ENCODE results near the gene VIPR2. TPM values are rescaled to one million over a fixed set of nuclear protein-coding genes. Genes with fewer than 3 reads are reported as not detected.

Gene VIPR2
- total and polyA plus RNA-seq, 2 of the 13 experiments (the other 11 are each of a cell fraction or from before 2014, with no cell fraction given): not detected

DNA sequence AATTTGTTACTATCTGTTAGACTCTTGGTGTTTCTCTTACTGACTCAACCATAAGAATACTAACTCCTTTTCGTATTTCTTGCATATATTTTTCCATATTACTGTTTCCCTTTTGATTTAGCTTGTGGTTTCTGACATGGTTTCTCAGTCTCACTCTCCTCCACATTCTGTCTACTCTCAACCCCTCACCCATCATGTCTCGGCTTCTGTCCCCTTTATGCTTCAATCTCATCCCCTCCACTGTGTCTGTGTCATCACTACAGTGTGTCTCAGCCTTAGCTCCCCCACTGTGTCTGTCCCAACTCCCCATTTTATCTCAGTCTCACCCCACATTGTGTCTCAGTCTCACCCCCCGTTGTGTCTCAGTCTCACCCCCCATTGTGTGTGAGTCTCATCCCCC, 126.9 kb downstream of the VIPR2 start:
- no peak overlapping the region for H3K4me3 ChIP-seq (replicated peaks in 1 of 3; ENCODE audit: insufficient read depth in 1 of 3, low read depth in 2 of 3, low read length in 3 of 3)
- BruUV-seq (replicated peaks): no TSS peak
- H3K9ac ChIP-seq (ENCODE audit: insufficient read depth, low read depth, low read length): no peak overlapping the region
- in situ Hi-C loops (cut with HindIII; ENCODE audit: extremely low pct_ligation_motif_present, low pct_unique_long_range_greater_than_20kb): no loop called here
- DNase-seq (ENCODE audit: low spot score): no peak
- H4K20me1 ChIP-seq (ENCODE audit: insufficient read depth, low read length): no peaks in the 10 kb centered on the region
- peaks cover under 1 to 15% of the 10 kb centered on the region in 2 experiments; a peak in 1 of 5 replicates for H3K27me3 ChIP-seq (ENCODE audit: control insufficient read depth in 1 of 2, insufficient read depth in 2 of 2, low read length in 2 of 2)
- 0 out of 2 replicates have a peak, but pooled peaks cover 3% of the 10 kb centered on the region for H3K4me1 ChIP-seq (ENCODE audit: insufficient read depth, low read length)
- TF ChIP-seq NAIF1 (CRISPR knock-in tag; IDR thresholded peaks at IDR 0.05; ENCODE audit: borderline replicate concordance): no peak
- WGBS (ENCODE audit: low lambda C conversion rate): 3% methylated on average over 3 of the region's 3 CpGs
- no peak for FAIRE-seq
- POLR2A ChIA-PET: no interaction called here
- H3K4me2 ChIP-seq (ENCODE audit: low read depth, low read length): no peak overlapping the region
- intact Hi-C loops (cut with micrococcal nuclease; ENCODE audit: unreplicated experiment): no loop called here
- H2AFZ ChIP-seq (ENCODE audit: low read length): no peak overlapping the region
- CTCF ChIA-PET (ENCODE audit: low intra/inter-chr PET ratio, low total read pairs): no interaction called here
- no peaks in the 10 kb centered on the region for H3K79me2 ChIP-seq (ENCODE audit: insufficient read depth, low read length)
- H3K36me3 ChIP-seq (replicated peaks in 1 of 2; ENCODE audit: control insufficient read depth in 1 of 2, insufficient read depth in 2 of 2, low read length in 2 of 2): no peaks in the 10 kb centered on the region
- no peaks in the 10 kb centered on the region for H3K9me3 ChIP-seq (ENCODE audit: low read length)
- ATAC-seq: no peak
- no peak overlapping the region for H3K27ac ChIP-seq (ENCODE audit: extremely low read length, insufficient read depth, low read length)

DNA sequence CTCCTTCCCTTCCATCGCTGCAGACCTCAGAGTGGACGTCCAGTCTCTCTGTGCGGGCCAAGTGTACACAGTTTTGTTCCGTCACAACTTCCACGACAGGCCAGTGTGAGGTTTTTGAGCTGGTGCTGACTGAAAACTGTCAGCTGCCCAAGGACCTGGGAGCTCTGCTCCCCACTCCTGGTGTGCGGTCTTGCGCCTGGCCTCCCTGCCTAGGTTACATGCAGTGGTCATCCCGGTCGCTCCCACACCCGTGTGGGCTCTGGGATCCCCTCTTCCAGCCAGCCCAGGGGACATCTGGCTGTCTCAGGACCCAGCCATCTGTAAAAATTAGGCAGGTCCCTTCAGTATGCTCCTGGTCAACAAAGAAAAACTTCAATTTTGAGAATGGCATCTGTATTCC, 127.5 kb downstream of the VIPR2 start:
- no peaks in the 10 kb centered on the region for H3K36me3 ChIP-seq (replicated peaks in 1 of 2; ENCODE audit: control insufficient read depth in 1 of 2, insufficient read depth in 2 of 2, low read length in 2 of 2)
- CTCF ChIA-PET (ENCODE audit: low intra/inter-chr PET ratio, low total read pairs): no interaction called here
- 39% methylated on average over 9 of the region's 10 CpGs for WGBS (ENCODE audit: low lambda C conversion rate)
- no peak overlapping the region for H3K4me3 ChIP-seq (replicated peaks in 1 of 3; ENCODE audit: insufficient read depth in 1 of 3, low read depth in 2 of 3, low read length in 3 of 3)
- POLR2A ChIA-PET: no interaction called here
- no peak overlapping the region for H3K27ac ChIP-seq (ENCODE audit: extremely low read length, insufficient read depth, low read length)
- no peak overlapping the region for H3K9ac ChIP-seq (ENCODE audit: insufficient read depth, low read depth, low read length)
- DNase-seq (ENCODE audit: low spot score): no peak
- no peak overlapping the region for H2AFZ ChIP-seq (ENCODE audit: low read length)
- 0 out of 2 replicates have a peak, but pooled peaks cover 8% of the 10 kb centered on the region for H3K4me1 ChIP-seq (ENCODE audit: insufficient read depth, low read length)
- BruUV-seq (replicated peaks): no TSS peak
- no peak overlapping the region for H3K4me2 ChIP-seq (ENCODE audit: low read depth, low read length)
- no peaks in the 10 kb centered on the region for H3K9me3 ChIP-seq (ENCODE audit: low read length)
- FAIRE-seq: no peak
- H3K27me3 ChIP-seq (ENCODE audit: control insufficient read depth in 1 of 2, insufficient read depth in 2 of 2, low read length in 2 of 2): peaks cover 2 to 16% of the 10 kb centered on the region in 2 experiments; a peak in 2 of 5 replicates
- in situ Hi-C loops (cut with HindIII; ENCODE audit: extremely low pct_ligation_motif_present, low pct_unique_long_range_greater_than_20kb): no loop called here
- H4K20me1 ChIP-seq (ENCODE audit: insufficient read depth, low read length): no peaks in the 10 kb centered on the region
- no peak for ATAC-seq
- intact Hi-C loops (cut with micrococcal nuclease; ENCODE audit: unreplicated experiment): no loop called here
- no peaks in the 10 kb centered on the region for H3K79me2 ChIP-seq (ENCODE audit: insufficient read depth, low read length)
- TF ChIP-seq HOXA9 (CRISPR knock-in tag; IDR thresholded peaks at IDR 0.05; ENCODE audit: borderline replicate concordance) (no peak), FOXA1 (IDR thresholded peaks at IDR 0.05) (no peak), FOXA1 (CRISPR knock-in tag; IDR thresholded peaks at IDR 0.05) (no peak), ZNF552 (CRISPR knock-in tag; IDR thresholded peaks at IDR 0.05; ENCODE audit: borderline replicate concordance) (no peak), KAT7 (CRISPR knock-in tag; IDR thresholded peaks at IDR 0.05; ENCODE audit: borderline replicate concordance) (no peak), HOXA3 (CRISPR knock-in tag; IDR thresholded peaks at IDR 0.05) (no peak), ZNF761 (CRISPR knock-in tag; conservative IDR thresholded peaks at IDR 0.05) (no peak)
- TF ChIP-seq, protein P1, sequence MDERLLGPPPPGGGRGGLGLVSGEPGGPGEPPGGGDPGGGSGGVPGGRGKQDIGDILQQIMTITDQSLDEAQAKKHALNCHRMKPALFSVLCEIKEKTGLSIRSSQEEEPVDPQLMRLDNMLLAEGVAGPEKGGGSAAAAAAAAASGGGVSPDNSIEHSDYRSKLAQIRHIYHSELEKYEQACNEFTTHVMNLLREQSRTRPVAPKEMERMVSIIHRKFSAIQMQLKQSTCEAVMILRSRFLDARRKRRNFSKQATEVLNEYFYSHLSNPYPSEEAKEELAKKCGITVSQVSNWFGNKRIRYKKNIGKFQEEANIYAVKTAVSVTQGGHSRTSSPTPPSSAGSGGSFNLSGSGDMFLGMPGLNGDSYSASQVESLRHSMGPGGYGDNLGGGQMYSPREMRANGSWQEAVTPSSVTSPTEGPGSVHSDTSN (CRISPR knock-in tag; IDR thresholded peaks at IDR 0.05): no peak
- TF ChIP-seq, protein P2, sequence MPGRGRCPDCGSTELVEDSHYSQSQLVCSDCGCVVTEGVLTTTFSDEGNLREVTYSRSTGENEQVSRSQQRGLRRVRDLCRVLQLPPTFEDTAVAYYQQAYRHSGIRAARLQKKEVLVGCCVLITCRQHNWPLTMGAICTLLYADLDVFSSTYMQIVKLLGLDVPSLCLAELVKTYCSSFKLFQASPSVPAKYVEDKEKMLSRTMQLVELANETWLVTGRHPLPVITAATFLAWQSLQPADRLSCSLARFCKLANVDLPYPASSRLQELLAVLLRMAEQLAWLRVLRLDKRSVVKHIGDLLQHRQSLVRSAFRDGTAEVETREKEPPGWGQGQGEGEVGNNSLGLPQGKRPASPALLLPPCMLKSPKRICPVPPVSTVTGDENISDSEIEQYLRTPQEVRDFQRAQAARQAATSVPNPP (CRISPR knock-in tag; IDR thresholded peaks at IDR 0.05): no peak
- TF ChIP-seq, protein P3, sequence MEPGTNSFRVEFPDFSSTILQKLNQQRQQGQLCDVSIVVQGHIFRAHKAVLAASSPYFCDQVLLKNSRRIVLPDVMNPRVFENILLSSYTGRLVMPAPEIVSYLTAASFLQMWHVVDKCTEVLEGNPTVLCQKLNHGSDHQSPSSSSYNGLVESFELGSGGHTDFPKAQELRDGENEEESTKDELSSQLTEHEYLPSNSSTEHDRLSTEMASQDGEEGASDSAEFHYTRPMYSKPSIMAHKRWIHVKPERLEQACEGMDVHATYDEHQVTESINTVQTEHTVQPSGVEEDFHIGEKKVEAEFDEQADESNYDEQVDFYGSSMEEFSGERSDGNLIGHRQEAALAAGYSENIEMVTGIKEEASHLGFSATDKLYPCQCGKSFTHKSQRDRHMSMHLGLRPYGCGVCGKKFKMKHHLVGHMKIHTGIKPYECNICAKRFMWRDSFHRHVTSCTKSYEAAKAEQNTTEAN (CRISPR knock-in tag; conservative IDR thresholded peaks at IDR 0.05): no peak
- TF ChIP-seq, protein P4, sequence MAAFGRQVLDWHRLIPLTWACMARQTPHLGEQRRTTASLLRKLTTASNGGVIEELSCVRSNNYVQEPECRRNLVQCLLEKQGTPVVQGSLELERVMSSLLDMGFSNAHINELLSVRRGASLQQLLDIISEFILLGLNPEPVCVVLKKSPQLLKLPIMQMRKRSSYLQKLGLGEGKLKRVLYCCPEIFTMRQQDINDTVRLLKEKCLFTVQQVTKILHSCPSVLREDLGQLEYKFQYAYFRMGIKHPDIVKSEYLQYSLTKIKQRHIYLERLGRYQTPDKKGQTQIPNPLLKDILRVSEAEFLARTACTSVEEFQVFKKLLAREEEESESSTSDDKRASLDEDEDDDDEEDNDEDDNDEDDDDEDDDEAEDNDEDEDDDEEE (CRISPR knock-in tag; IDR thresholded peaks at IDR 0.05): no peak
- TF ChIP-seq, protein P5, sequence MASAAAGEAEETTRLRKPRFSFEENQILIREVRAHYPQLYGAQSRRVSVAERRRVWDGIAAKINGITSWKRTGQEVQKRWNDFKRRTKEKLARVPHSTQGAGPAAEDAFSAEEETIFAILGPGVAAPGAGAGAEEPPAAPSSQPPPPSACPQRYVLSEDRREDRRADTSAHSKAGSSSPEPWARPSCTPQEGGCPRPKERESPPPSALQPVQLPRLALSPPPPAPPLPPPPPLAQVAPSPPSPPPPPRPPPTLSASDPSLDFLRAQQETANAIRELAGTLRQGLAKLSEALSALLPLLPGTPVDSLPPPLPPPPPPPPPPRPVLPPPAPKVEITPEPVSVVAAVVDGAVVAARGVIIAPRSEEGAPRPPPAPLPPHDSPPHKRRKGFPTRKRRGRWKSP (CRISPR knock-in tag; IDR thresholded peaks at IDR 0.05): no peak
